GM21390 (cell line): ENCODE results near the gene MYPN.

Experiments
- ATAC-seq: cut with Tn5 transposase; IDR thresholded peaks from one replicate; pipeline ENCODE4 v1.9.1; 2021; ENCODE audit not compliant: unreplicated experiment

Gene MYPN

GRCh38 chr10:68088740-68089139 is 20.5 kb upstream of the MYPN start:
- peak; percentile 49 for ATAC-seq

DNA sequence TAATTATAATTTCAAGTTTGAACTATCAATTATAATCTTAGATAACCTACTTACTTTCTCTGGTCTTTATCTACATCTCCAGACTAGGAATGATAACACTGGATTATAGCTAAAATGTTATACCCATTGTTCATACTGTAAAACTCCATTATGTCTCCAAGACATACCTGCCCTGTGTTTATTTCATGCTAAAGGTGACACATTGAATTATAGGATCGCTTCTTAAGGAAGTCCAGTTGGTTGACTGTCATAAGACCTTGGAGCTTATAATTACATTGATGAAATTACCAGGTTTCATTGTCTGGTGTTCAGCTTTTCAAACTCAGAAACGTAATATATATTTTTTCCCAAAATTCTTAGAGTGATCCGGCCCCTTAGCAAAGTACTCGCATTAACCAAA is 18.7 kb upstream of the MYPN start:
- ATAC-seq = no peak

- ATAC-seq = no peak
Observed at GRCh38 chr10:68092512-68092911, 16.8 kb upstream of the MYPN start.

GRCh38 chr10:68095153-68095552 is 14.1 kb upstream of the MYPN start:
- no peak for ATAC-seq

GRCh38 chr10:68096913-68097516 is 12.3 kb upstream of the MYPN start:
- no peak for ATAC-seq

GRCh38 chr10:68099736-68100135 is 9.6 kb upstream of the MYPN start:
- no peak for ATAC-seq

GRCh38 chr10:68101066-68101465 is 8.2 kb upstream of the MYPN start:
- no peak for ATAC-seq

DNA sequence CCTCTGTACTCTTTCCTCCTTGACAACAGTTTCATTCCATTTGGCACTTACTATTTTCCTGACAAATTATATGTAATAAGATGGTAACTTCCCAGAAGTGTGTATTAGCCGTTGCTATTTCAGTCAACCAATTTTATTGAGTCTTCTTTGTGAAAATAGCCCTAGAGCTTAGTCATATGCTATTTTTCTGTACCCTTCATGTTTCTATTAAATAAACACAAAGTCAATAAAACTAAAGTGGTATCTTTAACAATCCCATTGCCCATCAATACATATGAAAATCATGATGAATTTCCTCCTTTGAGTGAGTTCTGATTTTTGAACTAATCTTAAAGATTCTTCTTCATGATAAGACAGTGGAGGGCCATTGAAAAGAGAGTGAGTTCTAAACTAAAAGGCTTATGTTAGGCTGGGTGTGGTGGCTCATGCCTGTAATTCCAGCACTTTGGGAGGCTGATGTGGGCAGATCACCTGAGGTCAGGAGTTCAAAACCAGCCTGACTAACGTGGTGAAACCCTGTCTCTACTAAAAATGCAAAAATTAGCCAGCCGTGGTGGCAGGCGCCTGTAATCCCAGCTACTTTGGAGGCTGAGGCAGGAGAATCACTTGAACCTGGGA is 5.9 kb upstream of the MYPN start:
- ATAC-seq = no peak

GRCh38 chr10:68103901-68104300 is 5.4 kb upstream of the MYPN start:
- no peak for ATAC-seq

DNA sequence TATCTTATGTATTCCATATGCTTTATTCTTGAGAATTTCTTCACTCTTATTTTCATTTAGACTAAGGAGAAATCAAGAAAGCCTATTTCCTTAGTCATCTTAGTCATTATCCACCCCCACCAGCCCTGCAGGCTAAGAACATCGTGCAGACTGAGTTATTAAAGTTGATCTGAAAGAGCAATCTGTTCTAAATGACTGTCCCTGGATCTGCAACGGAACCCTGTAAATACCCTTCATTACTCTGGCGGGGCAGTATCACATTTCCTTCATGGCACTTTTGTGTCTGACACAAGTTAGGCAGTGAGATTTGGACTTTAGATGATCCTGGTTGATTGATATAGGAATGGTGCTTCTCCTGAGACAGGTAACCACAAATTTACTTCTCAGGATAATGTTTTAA is 3.5 kb upstream of the MYPN start:
- ATAC-seq = no peak

DNA sequence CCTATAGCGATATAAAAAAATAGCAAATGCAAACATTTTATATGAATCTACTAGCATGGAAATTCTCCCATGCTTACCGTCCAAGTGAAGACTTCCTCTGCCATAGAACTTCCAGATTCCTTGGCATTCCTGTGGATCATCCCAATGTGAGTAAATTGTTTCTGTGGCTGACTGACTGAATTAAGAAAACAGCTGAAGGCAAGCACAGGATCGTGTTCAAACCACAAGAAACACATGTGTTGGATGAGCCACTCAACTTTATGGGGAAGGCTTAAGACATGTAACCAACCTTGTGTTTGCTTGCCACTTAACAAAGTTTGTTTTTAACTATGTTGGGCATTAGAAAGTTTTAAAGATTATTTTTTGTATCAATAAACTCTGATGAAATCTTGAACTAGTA is 2.6 kb upstream of the MYPN start:
- ATAC-seq = no peak

- no peak for ATAC-seq
Observed at GRCh38 chr10:68107651-68108050, 1.6 kb upstream of the MYPN start.

- no peak for ATAC-seq
Observed at GRCh38 chr10:68108051-68108450, 1.2 kb upstream of the MYPN start.

GRCh38 chr10:68108653-68109052 is 635 bp upstream of the MYPN start:
- no peak for ATAC-seq

DNA sequence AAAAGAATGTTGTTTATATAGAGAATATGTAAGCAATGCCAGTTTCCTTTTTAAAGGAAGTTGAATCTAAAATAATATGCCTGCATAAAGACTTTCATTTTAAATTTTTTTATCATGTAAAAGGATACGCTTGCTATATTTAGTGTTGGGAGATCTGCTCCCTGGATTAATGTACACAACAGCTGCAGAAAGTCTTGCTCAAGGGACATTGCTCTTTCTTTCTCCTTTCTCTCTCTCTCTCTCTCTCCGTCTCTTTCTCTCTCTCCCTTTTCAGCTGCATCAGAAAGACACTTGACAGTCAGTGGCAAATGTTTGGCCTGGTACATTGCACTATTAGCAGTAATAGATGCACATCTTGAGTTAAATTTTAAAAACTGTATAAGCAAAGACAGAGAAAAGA is 739 bp downstream of the MYPN start:
- no peak for ATAC-seq

GRCh38 chr10:68111584-68111983 is 2.3 kb downstream of the MYPN start:
- ATAC-seq = no peak

DNA sequence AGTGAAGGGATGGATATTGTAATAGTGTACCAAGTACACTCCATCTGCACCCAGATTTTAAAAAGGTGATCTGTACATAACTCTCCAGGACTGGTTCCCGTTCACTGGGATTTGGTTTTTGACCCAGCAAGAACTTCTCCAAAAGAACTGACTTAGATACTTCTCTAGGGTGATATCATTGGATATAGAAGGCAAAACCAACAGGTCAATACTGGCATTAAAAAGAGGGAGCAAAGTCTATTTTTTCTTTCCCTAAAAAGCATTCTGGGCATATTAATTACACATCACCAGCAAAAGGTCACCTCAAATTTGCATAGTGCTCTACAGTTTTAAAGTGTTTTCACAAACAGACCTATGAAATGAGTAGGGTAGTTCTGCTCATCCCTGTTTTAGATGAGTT is 3.5 kb downstream of the MYPN start:
- ATAC-seq = no peak

GRCh38 chr10:68118657-68119056 is 9.4 kb downstream of the MYPN start:
- no peak for ATAC-seq

DNA sequence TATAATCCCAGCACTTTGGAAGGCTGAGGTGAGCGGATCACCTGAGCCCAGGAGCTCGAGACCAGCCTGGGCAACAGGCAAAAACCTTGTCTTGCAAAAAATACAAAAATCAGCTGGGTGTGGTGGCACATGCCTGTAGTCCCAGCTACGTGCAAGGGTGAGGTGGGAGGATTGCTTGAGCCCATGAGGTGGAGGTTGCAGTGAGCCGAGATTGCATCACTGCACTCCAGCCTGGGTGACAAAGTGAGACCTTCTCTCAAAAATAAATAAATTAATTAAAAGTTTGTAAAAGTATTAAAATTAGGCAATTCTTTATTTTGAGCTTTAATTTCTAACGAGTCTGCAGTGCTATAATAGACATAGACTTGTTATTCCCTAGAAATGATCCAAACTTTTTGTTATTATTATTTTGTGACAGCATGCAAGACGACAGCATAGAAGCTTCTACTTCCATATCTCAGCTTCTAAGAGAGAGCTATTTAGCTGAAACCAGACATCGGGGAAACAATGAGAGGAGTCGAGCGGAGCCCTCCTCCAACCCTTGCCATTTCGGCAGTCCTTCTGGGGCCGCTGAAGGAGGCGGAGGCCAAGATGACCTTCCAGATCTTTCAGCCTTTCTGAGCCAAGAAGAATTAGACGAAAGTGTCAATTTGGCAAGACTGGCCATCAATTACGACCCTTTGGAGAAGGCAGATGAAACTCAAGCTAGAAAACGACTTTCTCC is 11.9 kb downstream of the MYPN start:
- ATAC-seq = no peak

DNA sequence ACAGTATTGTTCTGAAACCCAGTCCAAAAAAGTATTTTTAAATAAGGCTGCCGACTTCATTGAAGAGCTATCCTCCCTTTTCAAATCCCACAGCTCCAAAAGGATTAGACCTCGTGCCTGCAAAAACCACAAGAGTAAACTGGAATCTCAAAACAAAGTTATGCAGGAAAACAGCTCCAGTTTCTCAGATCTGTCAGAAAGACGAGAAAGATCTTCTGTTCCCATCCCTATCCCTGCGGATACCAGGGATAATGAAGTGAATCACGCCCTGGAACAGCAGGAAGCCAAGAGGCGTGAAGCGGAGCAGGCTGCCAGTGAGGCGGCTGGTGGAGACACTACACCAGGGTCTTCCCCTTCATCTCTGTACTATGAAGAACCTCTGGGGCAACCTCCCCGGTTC is 12.6 kb downstream of the MYPN start:
- no peak for ATAC-seq

- ATAC-seq = no peak
Observed at GRCh38 chr10:68124718-68125117, 15.4 kb downstream of the MYPN start.

DNA sequence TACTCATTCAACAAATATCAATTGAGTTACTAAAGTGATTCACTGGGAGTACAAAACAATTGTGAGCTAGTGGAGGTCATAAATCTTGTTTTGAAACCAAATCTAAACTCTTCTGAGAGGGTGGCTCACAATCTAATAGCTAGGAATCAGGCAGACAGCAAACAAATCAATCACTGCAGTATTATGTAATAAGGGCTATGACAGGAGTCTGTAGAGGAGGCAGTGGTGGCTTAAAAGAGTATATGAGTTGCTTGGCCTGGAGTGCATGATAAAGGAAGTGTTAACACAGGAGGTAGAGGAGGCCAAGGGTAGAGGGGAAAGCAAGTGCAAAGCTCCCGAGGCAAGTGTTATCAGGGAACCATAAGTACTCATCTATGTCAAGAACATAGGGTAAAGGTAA is 16.5 kb downstream of the MYPN start:
- ATAC-seq = no peak

- no peak for ATAC-seq
Observed at GRCh38 chr10:68128015-68128414, 18.7 kb downstream of the MYPN start.
